HG03460 (cell line): Measurements from ENCODE around the gene RNF19B.

ENCODE experiments used
- ATAC-seq: cut with Tn5 transposase; IDR thresholded peaks from one replicate; pipeline ENCODE4 v1.9.1; 2021; ENCODE audit not compliant: unreplicated experiment

Gene RNF19B

GRCh38 chr1:32890516-32891240 is 73.9 kb downstream of the RNF19B start:
- ATAC-seq: no peak

DNA sequence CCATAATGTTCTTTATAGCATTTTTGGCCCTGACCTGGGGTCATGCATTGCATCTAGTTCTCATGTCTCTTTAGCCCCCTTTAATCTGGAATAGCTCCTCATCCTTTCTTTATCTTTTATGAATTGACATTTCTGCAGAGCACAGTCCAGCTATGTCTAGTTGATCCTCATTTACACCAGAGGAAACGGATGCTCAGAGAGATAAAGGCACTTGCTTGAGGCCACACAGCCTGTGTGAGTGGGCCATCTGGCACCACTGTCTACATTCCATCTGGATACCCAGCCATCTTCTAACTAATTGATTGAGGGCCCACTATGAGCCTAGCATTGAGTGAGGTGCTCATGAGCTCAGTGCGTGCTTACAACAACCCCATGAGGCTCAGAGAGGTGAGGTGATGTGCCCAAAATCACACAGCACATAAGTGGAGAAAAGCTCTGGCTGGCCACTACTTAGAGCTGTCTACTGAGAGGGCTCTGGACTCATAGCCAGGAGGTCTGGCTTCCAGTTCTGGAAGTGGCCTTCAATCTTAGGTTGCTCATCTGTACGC is 74.8 kb downstream of the RNF19B start:
- no peak for ATAC-seq

DNA sequence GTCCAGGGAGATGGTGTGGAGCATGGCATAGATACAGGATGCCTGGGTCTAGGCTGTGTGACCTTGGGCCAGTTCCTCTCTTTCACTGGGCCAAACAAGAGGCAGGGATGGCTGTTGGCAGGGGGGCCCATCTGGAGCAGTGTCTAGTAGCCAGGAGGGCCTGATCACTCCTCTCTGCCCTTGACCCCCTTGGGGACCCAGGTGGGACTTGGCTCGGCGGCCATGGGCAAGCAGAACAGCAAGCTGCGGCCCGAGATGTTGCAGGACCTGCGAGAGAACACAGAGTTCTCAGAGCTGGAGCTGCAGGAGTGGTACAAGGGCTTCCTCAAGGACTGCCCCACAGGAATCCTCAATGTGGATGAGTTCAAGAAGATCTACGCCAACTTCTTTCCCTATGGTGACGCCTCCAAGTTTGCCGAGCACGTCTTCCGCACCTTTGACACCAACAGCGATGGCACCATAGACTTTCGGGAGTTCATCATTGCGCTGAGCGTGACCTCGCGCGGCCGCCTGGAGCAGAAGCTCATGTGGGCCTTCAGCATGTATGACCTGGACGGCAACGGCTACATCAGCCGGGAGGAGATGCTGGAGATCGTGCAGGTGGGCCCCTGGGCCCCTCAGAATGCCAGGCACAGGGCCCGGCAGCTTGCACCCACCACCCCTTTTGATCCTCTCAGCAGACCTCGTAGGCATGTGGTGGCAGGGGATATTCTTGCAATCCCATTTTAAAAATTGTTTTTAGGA is 75.8 kb downstream of the RNF19B start:
- no peak for ATAC-seq

DNA sequence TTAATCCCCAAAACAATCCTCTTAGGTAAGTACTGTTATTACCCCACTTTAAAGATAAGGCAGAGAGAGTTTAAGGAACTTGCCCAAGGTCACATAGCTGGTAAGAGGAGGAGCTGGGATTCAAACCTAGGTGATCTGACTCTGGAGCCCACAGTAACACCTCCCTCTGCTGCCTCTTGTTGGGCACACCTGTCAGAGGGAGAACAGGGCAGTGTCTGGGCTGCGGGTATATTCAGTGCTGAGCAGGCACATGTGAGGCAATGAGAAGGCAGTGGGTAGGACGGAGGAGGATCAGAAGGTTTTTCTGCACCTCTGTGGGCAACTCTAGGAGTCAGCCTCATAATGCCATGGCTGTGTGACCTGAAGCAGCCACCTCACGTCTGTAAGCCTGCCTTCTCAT is 76.5 kb downstream of the RNF19B start:
- ATAC-seq: no peak

- ATAC-seq: no peak
Measured at GRCh38 chr1:32887623-32888022, 77.0 kb downstream of the RNF19B start.

DNA sequence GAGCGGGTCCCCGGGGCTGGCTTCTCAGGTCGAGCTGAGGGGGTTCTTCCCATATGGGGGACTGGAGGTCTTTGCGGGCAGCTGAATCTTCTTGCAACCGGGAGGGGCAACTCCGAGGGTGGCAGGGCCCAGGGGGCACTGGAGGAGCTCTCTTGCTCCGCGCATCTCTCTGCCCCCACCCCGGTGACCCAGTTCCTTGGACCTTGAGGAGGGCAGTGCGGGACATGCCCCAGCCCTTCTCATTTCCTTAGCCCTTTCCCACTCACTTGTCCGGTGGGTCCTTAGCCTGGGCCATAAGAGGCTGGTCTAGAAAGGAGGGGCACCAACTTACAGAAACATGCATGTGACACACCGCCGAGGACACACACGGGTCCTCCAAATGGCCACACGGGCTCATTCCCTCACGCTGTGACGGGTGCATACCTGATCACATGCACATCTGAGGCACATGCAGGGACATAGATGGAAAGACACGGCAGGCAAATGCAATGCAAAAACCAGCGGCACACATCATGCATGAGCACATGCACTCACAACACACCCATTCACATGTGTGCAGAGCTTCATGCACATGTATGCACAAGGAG is 77.7 kb downstream of the RNF19B start:
- no peak for ATAC-seq
